Retina (tissue), 1 donor: ENCODE results near the gene MROH7.

Experiments used
- DNase-seq: peaks from one replicate; pipeline ENCODE4 v3.0.0-alpha.2; 2016

The MROH7 gene

GRCh38 chr1:54640863-54641836 lies at the start of gene MROH7:
Gene MROH7 (plus strand): TSS chr1:54641786. CDS start chr1:54652927, 11,141 bp downstream.
- no peak for DNase-seq

DNA sequence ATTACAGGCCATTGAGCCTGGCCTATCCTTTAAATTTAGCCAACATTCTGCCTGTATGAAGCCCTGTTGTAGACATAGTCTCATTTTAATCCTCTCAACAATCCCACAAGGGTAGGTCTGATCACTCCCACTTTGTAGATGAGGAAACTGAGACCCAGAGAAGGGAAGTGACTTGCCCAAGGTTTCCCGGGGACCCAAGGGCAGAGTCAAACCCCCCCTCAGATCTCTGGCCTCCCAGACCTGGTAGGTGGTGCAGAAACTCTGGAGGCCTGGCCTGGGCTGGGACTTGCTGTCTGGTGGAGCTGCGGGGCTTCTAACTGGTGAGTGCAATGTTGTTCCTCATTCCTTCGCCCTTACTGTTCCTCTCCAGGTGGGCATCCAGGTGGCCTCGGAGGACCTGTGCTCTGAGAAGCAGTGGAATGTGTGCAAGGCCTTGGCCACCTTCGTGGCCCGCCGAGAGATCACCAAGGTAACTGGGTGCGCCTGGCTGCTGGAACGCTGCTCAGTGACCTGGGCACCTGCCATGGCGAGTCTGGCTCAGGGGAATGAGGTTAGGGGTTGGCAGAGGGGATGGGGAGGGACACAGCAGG lies 47.9 kb upstream of the MROH7 start:
- DNase-seq = no peak

DNA sequence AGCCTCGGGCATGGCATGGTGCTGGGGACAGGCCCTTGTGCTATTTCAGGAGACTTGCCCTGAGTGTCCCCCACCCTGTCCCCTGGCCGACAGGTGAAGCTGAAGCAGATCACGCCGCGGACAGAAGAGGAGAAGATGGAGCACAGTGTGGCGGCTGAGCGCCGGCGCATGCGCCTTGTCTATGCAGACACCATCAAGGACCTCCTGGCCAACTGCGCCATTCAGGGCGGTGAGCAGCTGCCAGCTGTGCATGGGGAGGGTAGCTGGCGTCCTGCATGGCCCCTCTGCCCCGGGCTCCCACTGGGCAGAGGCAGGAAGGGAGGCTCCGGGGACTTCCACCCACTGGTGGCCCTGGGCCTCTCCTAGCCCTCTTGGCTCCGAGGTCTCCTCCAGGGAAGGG lies 47.1 kb upstream of the MROH7 start:
- DNase-seq = no peak

GRCh38 chr1:54595956-54596498 lies 45.6 kb upstream of the MROH7 start:
- no peak for DNase-seq

DNA sequence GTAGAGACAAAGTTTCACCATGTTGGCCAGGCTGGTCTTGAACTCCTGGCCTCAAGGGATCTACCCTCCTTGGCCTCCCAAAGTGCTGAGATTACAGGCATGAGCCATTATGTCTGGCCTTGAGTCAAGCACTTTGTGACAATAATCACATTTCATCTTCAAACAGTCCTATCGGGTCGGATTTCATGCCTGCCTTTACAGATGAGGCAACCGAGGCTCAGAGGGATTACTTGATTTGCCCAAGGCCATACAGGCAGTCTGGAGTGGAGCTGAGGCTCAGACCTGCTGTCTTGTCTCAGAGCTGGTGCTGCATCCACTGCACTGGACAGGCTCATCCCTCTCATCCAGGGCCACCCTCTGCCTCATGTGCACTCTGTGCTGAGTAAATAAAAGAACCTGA lies 44.8 kb upstream of the MROH7 start:
- no peak for DNase-seq

GRCh38 chr1:54597455-54598030 lies 44.0 kb upstream of the MROH7 start:
- no peak for DNase-seq

DNA sequence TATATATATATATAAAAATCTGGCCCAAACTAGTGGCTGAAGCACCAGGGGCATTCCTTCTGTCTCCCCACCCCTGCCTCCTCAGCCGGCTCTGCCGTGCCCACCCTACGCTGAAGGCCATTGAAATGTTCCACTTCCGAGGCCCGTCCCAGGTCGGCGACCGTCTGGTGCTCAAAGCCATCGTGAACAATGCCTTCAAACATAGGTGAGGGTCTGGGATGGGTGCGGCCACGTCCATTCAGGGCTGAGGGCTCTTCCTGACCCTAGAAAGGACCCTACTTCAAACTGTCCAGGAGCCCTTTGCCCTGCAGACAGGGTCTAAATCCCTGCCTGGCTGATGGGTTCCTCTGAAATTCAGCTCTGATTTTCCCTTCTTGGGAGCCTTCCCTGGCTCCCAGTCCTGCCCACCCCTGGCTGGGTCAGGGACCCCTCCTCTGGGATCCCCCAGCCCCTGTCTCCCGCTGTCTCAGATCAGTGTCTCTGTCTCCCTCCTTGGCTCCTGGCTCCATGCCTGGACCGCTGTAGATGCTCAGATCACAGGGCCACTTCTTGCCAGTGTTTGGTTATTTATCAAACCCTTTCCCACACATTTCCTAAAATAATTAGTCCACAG lies 42.3 kb upstream of the MROH7 start:
- DNase-seq = no peak

- no peak for DNase-seq
These were observed 40.5 kb upstream of the MROH7 start for GRCh38 chr1:54600947-54601721.

- DNase-seq = no peak
These were observed 39.9 kb upstream of the MROH7 start for GRCh38 chr1:54601730-54602129.

DNA sequence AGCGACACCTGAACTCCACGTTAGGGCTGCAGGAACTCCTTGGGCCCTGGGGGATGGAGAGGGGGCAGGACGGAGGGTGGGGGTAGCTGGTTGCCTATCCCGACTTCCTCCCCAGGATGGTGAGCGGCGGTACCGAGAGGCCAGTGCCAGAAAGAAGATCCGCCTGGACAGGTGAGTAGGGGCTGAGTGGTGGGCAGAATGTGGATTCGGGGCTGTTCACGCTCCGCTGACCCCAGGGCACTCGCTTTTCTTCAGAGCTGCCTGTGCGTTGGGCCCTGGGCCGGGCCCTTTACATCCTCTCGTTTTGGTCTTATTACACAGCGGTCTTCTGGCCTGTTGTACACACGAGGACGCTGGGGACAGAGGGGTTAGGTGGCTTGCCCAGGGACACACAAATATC lies 39.0 kb upstream of the MROH7 start:
- DNase-seq = no peak

DNA sequence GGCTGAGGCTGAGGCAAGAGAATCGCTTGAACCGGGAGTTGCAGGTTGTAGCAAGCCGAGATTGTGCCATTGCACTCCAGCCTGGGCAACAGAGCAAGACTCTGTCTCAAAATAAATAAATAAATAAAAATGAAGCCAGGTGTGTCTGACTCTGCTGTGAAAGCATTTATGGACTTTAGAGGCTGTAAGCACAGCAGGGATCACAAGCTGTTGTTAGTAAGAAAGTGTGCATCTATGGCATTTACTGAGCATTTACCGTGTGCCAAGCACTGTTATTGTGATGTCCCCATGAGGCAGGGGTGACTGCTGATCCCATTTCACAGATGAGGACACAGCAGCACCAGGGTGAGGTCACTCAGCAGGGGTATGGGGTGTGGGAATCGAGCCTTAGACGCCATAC lies 38.3 kb upstream of the MROH7 start:
- DNase-seq = no peak

- no peak for DNase-seq
These were observed 37.5 kb upstream of the MROH7 start for GRCh38 chr1:54604051-54604450.

DNA sequence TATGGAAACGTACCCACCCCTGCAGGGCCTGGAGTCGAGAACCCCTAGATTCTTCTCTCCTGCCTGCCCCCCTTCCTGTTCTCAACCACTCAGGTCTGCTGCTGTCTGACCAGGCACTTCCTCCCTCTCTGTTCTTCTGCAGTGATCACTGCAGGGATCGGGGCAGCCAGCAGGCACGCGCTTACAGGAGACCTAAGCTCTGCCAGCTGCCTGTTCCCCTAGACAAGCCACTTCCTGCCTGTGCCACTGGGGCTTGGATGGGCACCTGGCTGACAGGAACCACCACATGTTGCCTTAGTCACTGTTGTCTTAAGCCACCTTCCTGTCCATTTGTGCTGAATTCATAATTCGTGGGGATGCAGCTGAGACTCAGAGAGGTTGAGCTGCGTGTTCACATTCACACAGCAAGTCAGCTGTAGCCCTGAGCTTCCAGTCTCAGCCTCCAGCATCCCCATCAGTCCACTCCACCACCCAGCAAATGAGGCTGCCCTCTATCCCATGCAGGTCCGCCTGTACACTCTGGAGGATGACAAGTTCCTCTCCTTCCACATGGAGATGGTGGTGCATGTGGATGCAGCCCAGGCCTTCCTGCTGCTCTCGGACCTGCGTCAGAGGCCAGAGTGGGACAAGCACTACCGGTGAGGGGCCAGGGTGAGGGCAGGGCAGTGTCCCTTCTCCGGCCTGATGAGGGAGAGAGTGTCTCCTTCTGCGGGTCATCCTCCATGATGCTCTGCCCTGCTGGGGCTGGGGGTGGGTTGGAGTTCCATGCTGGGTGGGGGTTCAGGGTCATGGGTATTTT lies 36.8 kb upstream of the MROH7 start:
- no peak for DNase-seq

GRCh38 chr1:54606096-54606989 lies 35.2 kb upstream of the MROH7 start:
- DNase-seq = no peak

DNA sequence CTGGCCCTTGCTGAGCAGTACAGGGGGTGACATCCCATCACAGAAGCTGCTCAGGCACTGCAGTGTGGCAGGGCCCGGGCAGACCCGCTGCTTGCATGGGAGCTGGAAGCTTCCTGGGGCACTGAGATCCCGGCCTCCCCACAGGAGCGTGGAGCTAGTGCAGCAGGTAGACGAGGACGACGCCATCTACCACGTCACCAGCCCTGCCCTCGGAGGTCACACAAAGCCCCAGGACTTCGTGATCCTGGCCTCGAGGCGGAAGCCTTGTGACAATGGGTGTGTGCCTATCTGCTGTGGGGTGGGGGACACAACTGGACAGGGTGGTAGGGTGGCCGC lies 34.6 kb upstream of the MROH7 start:
- no peak for DNase-seq

GRCh38 chr1:54607821-54608565 lies 33.6 kb upstream of the MROH7 start:
- DNase-seq = no peak

GRCh38 chr1:54608566-54609230 lies 32.9 kb upstream of the MROH7 start:
- DNase-seq = no peak

DNA sequence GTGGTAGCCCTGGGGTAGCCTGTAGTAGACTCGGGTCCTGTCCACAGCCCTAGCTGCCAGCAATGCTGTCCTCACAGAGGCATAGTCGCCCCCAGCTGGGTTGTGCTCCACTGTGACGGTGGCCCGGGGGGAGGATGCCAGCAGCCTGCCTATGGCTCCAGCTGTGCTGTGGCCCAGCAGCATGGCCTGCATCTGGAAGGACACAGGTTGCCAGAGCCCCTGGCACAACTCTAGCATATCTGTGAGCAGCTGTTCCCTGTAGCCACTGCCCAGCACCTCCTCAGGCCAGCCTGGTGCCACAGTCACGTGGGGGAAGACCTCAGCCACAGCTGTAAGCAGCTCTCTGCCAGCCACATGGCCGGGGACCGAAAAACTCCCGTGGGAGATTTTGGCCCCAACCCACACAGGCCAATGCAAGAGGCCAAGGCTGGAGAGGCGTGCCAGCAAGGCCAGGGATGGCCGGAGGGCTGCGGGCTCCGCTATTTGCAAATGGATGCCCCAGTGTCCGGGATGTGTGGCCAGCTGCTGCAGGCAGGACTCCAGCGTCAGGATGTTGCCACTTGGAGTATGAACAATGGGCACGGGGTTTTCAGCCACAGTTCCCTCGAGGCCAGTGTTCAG lies 32.2 kb upstream of the MROH7 start:
- no peak for DNase-seq

DNA sequence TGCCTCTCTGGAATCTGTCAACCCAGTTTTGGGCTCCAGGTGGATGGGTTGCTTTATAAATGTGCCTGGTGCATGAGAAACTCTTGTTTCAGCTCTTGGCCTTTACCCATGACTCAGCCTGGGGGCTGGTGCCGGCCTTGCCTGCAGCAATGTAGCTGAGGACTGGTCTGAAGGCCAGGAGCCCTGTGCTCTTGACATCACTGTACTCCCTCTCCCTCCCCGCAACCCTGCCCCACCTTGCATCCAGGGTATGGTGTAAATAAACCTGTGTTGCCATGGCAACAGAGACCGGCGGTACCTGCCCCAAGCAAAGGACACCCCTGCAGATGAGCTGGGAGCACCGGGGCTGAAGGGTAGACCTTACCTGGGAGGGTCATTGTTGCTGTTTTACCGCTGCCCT lies 31.5 kb upstream of the MROH7 start:
- DNase-seq = no peak
